Esophagus mucosa (tissue), 1 donor: ENCODE measurements around the gene CAPN14. TPM values are rescaled to one million over a fixed set of nuclear protein-coding genes. Genes with fewer than 3 reads are reported as not detected.
"Not testable (repeated sequence)": the region's sequence is repeated elsewhere in the genome, so short reads cannot be mapped to it uniquely, and the experiment has no call there.

Source experiments
- ATAC-seq: fragments of 200-7000 bp; cut with Tn5 transposase; one replicate; pipeline ENCODE4 v1.9.1; 2020
- total RNA-seq: library from RNA; stranded (reverse); gene quantifications from one replicate; pipeline ENCODE4 v1.2.4, GENCODE V29; 2023
- donor health status: DM: yes; HTN: yes; CAD: no.

CAPN14 gene
- total RNA-seq, 1 donor from 2014 or later: 191 TPM

DNA sequence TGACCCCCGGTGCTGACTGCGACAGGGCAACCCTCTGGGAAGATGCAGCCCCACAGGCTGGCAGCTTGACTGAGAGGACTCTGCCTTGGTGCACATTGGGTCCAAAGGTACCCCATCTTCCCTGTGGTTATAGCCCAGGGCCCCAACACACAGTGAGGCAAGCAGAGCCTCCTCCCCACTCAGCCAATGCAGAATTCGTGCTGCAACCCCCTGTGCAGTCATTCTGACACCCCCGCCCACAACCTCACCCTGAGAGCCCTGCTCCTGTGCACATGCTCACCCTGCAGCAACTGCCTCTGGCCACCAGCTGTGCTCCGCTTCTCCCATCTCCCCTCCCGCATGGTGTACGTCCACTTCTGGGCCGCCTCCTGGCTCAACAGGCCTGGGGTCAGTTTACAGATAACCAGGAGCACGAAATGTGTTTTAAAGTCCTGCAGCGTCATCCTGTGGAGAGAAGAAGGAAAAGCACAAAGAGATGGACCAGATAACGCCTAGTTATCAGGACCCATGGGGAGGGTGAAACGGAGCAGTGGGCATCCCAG, 24.4 kb downstream of the CAPN14 start:
- no peak for ATAC-seq

DNA sequence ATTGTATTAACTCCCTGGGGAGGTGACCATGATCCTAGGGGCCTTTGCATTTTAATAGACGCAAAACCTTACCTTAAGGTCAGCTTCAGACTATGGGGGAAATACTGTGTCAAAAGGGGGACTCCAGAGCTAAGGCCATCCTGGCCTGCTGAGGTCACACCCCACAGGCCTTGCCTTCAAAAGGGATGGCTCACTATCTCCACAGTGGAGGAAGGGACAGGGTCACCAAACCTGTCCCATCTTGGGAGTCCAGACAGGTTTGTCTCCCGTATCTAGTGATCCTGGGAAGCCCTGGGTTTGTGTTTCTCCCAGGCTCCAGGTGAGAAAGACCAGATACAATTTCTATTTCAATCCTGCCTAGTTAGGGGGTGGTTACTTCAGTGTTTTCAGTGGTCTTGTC, 24.9 kb downstream of the CAPN14 start:
- ATAC-seq: no peak

DNA sequence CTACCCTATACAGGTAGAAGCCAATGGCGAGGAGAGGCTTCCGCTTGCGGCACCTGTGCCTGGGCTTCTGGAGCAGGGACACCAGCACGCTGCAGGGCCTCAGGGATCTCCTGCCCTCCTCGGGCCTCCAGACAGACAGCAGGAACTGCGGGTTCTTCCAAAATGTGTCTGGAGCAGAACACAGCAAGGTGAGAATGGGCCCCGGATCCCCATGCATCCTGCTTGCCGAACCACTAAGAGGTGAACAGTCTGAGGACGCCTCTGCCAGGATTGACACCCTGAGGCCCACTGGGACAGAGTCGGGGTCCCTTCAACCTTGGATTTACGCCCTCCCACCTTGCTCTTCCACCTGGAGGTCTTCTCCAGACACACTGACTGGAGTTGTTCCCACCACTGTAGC, 25.4 kb downstream of the CAPN14 start:
- ATAC-seq: no peak

DNA sequence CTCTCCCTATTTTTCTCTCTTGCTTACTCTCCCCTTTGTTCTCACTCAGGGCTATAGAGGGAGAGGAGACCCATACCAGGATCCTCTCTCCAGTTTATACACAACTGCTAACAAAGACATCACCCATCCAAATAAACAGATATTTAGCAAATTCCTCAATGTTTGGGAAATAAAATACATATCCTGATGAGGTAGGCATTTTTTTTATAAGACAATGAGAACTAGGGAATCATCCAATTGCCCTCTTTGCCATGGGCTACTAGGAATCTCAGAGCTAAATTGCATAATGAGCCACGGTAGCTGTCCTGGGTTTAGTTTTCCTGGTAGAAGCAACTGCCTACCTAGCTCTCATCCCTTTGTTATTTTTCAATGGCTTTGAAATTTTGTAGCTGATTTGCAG, 27.1 kb downstream of the CAPN14 start:
- ATAC-seq: no peak

DNA sequence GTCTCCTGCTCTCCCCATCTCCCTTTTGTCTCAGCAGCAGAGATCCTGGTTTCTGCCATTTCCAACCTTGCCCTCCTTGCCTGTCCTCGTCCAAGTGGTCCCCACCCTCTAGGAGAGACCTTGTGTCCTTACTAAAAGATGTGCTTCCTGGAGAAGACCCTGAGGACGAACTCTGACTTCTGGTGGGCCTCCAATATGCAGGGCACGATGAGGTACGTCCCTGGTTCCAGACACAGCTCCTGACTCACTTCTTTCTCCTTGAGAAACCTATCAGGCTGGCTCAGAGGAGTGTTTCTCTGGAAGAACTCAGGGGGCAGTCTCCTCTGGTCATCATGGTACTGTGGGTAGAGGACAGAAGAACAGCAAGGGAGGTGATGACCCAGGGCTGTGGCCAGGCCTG, 28.2 kb downstream of the CAPN14 start:
- ATAC-seq: no peak

DNA sequence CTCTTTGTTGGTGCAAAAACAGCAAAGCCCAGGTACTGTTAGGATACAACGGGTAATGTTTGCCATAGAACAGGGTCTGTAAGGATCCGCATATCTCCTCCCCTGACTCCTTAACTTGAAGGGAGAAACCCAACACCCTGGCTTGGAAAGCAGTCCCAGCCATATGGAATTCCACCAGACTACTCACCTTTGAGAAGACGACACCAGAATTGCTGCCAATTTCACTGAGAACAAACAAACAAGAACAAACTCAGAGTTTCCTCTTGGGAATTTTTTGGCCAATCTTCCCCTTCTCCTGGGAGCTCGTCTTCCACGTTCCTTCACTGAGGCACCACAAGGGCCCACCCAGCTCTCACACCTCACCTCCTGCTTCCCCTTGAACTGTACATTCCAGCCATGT, 29.2 kb downstream of the CAPN14 start:
- ATAC-seq: no peak

DNA sequence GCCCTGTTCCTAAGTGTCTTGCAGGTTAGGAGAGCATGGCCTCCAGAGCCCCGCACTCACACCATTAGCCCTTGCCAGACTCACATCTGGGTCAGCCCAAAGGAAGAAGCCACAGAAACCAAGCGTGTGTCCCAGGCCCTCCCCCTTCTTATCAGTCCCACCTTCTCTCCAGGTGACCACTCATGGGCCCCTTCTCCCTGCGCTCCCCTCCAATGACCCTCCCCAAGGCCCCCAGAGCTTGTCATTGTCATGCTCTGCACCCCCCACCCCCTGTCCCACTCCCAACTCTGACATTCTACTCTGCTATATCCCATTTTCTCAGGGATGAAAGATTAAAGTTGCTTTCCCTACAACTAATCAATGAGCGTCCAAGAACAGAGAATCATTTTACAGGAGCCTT, 30.1 kb downstream of the CAPN14 start:
- ATAC-seq: peak; percentile 31

DNA sequence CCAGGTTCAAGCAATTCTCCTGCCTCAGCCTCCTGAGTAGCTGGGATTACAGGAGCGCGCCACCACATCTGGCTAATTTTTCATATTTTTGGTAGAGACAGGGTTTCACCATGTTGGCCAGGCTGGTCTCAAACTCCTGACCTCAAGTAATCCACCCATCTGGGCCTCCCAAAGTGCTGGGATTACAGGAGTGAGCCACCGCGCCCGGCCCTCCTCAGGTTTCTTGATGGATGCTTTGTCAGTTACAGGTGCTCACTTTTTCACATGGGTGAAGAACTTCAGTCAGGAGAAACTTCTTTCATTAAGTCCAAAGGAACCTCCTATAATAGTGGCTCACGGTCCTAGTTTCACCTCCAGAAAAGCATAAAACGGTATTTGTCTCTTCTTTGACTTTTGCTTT, 33.3 kb downstream of the CAPN14 start:
- ATAC-seq: not testable (repeated sequence)

DNA sequence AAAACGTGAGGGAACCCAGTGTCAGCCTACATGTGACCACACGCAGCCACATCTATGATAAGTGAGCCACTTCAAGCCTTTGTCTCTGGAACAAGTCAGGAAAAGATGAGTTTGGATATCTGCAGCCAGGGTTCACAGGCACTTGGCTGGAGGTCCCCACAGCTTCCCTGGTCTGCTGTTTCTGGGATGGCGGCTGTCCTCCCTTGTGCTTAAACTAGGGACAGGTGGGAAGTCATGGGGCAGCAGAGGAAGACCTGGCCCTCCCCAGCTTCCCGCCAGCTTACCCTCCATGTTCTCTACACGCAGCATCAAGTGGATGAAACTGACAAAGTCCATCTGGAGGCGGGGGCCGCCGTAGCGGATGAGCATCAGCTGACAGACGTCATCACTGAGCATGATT, 40.6 kb downstream of the CAPN14 start:
- ATAC-seq: peak; percentile 12

DNA sequence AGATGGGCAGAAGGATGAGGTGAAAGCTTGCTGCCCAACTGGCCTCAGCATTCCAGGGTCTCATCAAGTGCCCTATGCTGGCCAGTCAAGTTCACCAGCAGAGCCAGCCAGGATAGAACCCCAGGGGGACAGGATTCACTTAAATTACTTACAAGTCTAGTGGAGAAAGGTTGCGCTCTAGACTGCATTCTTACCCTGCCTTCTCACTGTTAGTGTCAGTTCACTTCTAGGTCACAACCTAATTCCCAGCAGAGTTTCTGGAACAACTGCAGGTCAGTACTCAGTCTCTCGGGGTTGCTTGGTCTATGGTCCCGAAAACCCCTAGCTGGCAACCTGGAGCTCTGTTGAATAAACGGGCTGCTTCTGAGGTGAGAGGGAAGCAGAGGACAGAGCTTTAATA, 46.2 kb downstream of the CAPN14 start:
- ATAC-seq: no peak

DNA sequence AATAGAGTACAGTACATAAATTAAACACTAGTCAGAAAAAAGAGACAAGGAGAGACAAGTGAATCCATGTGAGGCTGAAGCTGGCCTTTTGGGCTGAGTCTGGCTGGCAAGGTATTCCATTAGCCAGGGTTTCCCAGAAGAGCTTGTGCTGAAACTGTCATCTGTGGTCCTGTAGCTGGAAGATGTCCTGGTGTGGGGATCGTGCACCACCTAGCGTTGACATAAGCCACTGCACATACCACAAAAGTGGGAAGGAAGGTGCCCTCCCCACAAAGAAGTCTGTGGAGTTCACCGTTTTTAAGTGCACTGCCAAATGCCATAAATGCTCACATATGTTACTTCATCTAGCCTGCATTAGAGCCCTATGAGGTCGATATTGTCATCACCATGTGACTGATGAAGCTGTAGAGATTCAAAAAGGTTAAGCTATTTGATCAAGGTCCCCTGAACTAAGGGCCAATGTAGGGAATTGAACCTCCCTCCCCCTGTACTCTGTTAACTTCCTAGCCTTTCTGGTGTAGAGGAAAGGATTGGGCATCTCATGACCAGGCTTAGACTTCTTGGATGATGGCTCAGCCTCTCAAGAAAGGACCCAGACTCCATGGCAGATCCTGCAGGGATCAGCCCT, 47.1 kb downstream of the CAPN14 start:
- peak; percentile 56 for ATAC-seq

DNA sequence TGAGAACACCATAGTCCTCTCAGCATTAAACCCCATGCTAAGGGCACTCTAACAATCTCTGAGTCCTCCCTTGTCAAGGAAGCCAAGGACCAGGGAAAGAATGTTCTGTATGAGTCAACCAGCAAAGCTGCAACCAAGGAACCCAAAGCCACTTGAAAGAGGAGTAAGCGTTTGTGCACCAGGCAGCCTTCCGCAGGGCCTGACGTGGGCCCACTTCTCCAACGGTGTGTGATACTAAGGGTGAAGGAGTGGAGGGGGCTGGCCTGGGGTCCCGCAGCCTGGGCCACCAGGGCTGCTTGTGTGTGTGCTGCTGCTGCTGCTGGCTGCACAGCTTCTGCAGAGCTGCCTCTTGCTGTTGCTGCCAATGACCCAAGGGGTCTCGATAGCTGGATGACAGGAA, 49.0 kb downstream of the CAPN14 start:
- ATAC-seq: no peak

DNA sequence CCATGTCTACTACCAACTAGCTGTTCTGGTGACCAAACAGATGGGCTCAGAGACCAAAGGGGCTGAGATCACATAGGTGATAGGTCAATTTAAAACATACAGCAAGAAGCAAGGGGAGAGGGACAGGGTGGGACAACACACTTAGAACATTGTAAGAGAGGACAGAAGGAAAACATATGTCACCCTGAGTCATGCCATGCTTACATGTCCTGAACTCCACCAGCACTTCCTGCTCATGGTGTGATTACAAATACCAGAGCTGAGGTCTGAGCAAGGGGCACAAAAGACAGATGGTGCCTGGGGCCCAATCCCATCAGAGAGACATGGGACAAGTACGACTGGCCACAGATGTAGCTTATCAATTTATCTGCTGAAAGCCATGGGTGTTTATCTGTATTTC, 50.4 kb downstream of the CAPN14 start:
- peak; percentile 9 for ATAC-seq

DNA sequence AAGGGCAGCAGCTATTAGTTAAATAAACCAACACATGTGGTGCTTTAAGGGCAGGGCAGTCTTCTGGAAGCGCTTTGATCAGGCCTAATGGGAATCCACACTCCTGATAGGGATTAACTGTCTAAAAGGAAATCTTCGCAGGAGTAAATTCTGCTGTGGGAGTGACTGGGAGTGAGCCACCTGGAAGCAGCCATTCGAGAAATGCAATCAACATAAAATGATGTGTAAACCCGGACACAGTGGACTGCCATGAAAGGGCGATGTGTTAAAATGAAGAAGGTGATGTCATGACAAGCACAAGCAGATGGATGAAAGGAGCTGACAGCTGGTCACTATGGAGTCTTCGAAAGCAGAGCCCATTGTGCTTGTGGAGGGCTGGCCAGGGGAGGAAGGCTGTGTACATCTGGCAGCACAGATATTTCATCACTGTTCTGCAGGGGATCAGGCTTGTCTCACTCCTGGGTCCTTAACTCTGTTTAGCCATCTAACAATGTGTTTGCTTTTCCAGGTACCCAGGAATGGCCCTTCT, 54.2 kb downstream of the CAPN14 start:
- ATAC-seq: no peak

DNA sequence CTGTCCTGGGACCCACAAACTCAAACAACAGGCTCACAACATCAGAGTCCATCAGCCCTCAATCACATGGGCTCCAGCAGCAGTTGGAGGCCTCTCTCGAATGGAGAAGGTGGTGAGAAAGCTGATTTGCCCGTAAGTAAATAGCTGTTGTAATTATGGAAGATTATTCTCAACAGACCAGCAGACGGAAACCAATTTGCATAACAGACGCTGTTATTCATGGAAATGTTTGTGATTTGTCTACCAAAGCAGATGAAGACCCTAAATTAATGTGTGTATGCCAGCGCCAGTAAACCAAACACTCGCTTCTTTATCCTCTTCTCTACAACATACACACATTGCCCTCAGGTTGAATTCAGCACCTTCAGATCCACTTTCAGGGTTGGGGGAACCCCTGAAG, 55.7 kb downstream of the CAPN14 start:
- no peak for ATAC-seq

DNA sequence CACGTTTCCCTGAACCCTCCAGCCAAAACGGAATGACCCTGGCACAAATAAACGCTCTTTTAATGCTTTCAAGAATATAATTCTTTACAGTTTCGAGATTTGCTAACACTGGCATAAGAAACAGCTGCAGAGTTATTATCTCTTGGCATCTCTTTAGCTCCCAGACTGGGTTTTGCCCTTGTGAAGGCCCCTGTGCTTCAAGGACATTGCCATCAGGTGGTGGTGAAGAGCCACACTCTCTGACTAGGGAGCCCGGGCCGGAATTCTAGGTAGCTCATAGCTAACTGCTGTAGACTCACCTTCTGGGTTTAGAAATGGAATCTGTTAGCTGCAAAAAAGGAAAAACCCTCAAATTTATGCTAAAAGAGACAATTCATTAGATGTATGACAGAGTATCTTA, 65.8 kb downstream of the CAPN14 start:
- ATAC-seq: peak; percentile 49

DNA sequence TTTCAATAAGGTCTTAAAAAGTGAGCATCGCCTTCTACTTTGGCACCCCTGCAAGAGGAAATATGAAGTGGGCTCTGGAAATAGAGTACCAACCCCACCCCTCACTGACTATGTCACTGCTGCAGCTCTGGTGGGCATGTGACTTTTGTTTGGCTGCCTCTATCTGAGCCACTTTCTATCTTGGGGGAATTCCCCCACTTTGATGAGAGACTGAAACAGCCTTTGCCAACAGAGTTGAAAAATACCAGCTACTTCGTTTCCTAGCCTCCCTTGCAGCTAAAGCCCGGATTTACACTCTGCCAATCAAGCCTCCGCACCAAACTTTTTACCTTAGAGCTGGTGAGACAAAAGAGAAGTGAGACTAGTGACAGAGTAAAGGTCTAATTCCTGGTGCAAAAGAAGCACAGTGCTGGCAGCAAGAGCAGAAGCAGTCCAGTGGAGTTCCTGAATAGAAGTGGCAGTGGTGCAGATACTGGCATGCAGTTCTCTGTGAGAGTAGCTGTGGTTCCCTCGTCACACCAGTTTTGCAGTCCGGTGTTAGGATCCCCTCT, 67.1 kb downstream of the CAPN14 start:
- ATAC-seq: no peak

DNA sequence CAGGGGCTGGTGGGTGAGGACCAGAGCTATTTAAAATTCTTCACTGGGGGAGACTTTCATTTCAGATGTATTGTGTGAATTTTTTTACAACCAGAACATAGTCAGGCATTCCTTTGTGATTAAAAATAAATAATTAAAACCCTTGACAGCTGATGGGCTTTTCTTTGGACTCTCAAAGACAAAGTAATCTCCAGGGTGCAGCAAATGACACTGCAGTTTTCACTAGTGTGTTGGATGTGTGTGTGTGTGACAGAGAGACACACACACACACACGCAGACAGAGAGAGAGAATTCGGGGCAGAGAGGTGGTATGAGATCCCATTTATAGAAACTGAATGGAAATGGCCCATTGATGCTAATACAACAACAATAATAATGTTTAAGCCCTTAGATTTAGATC, 68.8 kb downstream of the CAPN14 start:
- no peak for ATAC-seq

DNA sequence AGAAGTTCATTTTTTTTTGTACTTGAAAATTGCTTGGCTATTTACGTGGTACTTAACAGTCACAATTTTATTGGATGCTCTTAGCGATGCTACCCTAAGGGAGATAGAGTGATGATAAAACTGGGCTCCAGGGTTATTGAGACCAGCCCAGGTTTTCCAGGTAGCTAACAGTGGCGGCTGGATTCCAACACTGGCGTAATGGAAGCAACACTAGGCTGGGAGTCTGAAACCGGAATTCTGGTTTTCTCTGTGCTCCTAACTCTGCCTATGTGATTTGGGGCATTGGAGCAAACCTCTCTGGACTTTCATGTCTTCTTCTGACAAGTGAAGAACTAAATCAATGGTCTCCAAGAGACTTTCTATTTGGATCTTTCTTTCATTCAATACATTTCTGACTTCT, 69.7 kb downstream of the CAPN14 start:
- no peak for ATAC-seq

DNA sequence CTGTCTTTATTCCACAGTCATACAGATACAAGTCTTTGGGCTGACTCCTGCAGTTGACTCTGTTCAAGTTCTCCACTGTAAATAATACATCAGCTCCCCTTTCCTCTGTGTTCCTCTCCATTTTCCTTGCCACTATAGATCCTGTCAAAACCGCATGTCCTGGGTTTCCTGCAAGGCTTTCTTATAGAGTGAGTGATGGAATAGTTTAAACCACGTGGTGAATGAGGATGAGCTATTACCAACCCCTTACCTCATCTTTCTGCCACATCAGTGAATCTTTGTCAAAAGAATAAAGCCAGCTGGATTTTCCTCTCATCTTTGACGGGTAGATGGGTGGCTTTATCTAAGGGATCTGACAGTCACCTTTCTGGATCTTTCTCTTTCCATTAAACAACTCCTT, 75.2 kb downstream of the CAPN14 start:
- no peak for ATAC-seq

DNA sequence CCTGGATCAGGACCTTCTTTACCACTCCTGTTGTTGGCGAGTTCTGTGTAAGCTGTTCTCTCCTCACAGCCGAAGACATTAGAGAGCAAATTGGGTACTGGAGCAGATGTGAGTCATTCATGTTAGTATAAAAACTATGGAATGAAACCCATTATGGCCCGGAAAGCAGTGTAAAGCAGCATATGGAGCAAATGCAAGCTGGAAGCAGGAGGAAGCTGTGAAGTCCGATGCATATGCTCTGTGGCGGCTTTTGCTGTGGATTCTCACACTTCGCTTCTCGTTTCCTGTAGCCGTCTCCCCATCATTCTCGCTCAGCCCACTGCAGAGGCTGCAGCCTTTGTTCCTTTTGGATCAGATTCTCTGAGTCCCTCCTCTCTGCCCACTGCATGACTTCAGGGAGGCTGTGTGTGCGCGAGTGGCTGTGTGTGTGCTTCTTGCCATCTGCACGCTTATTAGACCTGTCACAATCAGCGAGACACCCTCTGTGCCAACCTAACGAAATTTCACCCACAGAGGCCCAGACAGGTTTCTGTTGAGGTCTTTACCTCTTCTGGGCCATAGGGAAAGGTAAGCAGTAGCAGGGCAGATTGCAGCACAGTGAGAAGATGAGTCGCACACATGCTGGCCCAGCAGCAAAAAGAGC, 75.8 kb downstream of the CAPN14 start:
- no peak for ATAC-seq

DNA sequence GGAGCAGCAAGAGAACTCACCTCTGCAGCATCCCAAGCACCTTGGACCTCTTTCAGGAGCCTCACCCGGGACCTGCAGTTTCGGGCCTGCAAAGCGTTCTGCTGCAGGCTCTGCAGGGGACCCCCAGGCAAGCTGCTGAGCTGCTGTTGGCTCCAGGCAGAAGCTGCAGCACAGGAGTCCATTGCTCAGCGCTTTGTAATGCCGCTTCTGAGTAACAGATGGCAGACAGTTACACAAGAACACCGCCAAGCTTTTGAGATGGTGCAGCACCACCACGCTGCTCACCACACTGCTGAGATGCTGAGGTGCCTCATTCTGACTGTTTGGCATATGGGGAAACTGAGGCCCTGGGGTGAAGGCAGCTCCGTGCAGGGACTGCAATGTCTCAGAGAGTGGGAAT, 77.2 kb downstream of the CAPN14 start:
- no peak for ATAC-seq

DNA sequence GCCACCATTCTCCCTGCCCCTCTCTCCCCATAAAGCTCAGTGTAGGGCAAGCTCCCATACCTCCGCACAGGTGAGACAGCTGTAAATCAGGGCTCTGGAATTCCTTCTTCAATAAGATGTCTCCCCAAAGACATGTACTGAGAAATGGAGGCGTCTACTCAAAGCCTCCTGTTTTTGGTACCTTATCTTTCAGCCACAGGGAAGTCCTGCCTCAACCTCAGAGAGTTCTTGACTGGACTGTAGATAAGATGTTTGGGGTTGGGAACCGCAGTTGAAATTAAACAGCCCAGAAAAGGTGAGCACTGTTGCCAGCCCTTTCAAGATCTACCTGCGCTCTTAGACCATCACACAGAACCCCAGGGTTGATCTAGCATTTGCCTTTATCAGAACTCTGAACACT, 77.6 kb downstream of the CAPN14 start:
- ATAC-seq: no peak
